ENCODE measurements around the gene SLC38A10. TPM values are rescaled to one million over a fixed set of nuclear protein-coding genes. Genes with fewer than 3 reads are reported as not detected.

Gene SLC38A10
- total RNA-seq: 67.5 TPM

- no peaks in the 10 kb centered on the region for H3K27me3 ChIP-seq
- DNase-seq (ENCODE audit: extremely low spot score in 2 of 2): no peak
- H3K4me3 ChIP-seq: peak within 1 kb of the TSS; percentile 66 to 67
- H3K36me3 ChIP-seq: no peaks in the 10 kb centered on the region
- no peaks in the 10 kb centered on the region for H3K9me3 ChIP-seq
- H3K27ac ChIP-seq: peak within 1 kb of the TSS; percentile 91
- peaks cover 45% of the 10 kb centered on the region for H3K4me1 ChIP-seq
- intact Hi-C loops (cut with DNase I): loop anchor here (5.0 kb wide), 1 partner anchor 42 kb away; no protein-coding TSS in a partner anchor
- peak in 1 of 2 donors; percentile 97 for TF ChIP-seq POLR2A (IDR thresholded peaks at IDR 0.05)
- peak in 1 of 3 experiments; percentile 18 for TF ChIP-seq CTCF (IDR thresholded peaks at IDR 0.05)
- TF ChIP-seq POLR2AphosphoS5 (IDR thresholded peaks at IDR 0.05; ENCODE audit: insufficient read depth in 1 of 2, low read depth in 1 of 2): peak; percentile 88 to 98
Observed at GRCh38 chr17:81295031-81295675, at the start of gene SLC38A10. SLC38A10 (minus strand) TSS chr17:81295307; CDS start chr17:81294921, 386 bp downstream.

- Histone ChIP-seq H3K36me3 (no peaks in the 10 kb centered on the region), H3K27ac (peak overlapping the region; percentile 97), H3K4me1 (peaks cover 72% of the 10 kb centered on the region), H3K4me3 (peak overlapping the region; percentile 74 to 78), H3K27me3 (no peaks in the 10 kb centered on the region), H3K9me3 (no peaks in the 10 kb centered on the region)
- intact Hi-C loops (cut with DNase I): no loop called here
- DNase-seq (ENCODE audit: extremely low spot score in 2 of 2): no peak
- TF ChIP-seq CTCF (IDR thresholded peaks at IDR 0.05): no peak
- no peak for TF ChIP-seq POLR2A (IDR thresholded peaks at IDR 0.05)
- TF ChIP-seq POLR2AphosphoS5 (IDR thresholded peaks at IDR 0.05; ENCODE audit: insufficient read depth in 1 of 2, low read depth in 1 of 2): no peak
Observed at GRCh38 chr17:81342269-81343070, 47.4 kb upstream of the SLC38A10 start.

- H3K4me3 ChIP-seq: peak overlapping the region; percentile 74 to 78
- peak overlapping the region; percentile 97 for H3K27ac ChIP-seq
- H3K9me3 ChIP-seq: no peaks in the 10 kb centered on the region
- peaks cover 76% of the 10 kb centered on the region for H3K4me1 ChIP-seq
- TF ChIP-seq CTCF (IDR thresholded peaks at IDR 0.05) (no peak), POLR2AphosphoS5 (IDR thresholded peaks at IDR 0.05; ENCODE audit: insufficient read depth in 1 of 2, low read depth in 1 of 2) (no peak), POLR2A (IDR thresholded peaks at IDR 0.05) (no peak)
- intact Hi-C loops (cut with DNase I): no loop called here
- H3K36me3 ChIP-seq: no peaks in the 10 kb centered on the region
- no peaks in the 10 kb centered on the region for H3K27me3 ChIP-seq
- no peak for DNase-seq (ENCODE audit: extremely low spot score in 2 of 2)
Observed at GRCh38 chr17:81341516-81342268, 46.6 kb upstream of the SLC38A10 start.

GRCh38 chr17:81340607-81341515, 45.8 kb upstream of the SLC38A10 start:
- Histone ChIP-seq H3K4me3 (peak overlapping the region; percentile 74 to 78), H3K4me1 (peaks cover 77% of the 10 kb centered on the region), H3K36me3 (no peaks in the 10 kb centered on the region), H3K27ac (peak overlapping the region; percentile 97), H3K27me3 (no peaks in the 10 kb centered on the region), H3K9me3 (no peaks in the 10 kb centered on the region)
- TF ChIP-seq POLR2A (IDR thresholded peaks at IDR 0.05) (no peak), CTCF (IDR thresholded peaks at IDR 0.05) (no peak), POLR2AphosphoS5 (IDR thresholded peaks at IDR 0.05; ENCODE audit: insufficient read depth in 1 of 2, low read depth in 1 of 2) (no peak)
- intact Hi-C loops (cut with DNase I): no loop called here
- no peak for DNase-seq (ENCODE audit: extremely low spot score in 2 of 2)
